A673 (cell line): ENCODE results near the gene PLA2G5. TPM values are rescaled to one million over a fixed set of nuclear protein-coding genes. Genes with fewer than 3 reads are reported as not detected.

Experiments used
- BruUV-seq: library from RNA; stranded (reverse); fragments of 400-500 nt; replicated peaks from 2 replicates; lab custom pipeline; 2021; lab: Mats Ljungman, UMichigan
- CTCF ChIA-PET: fragments of 300-600 bp; sonication (Branson Sonifier 250); formaldehyde crosslinking; loops from one replicate; lab custom pipeline; 2022; ENCODE audit warnings: antibody characterized with exemption; lab: Charles Lee
- POLR2A ChIA-PET: fragments of 300-600 bp; sonication (Branson Sonifier 250); formaldehyde crosslinking; loops from one replicate; lab custom pipeline; 2022; ENCODE audit warnings: antibody characterized with exemption; ENCODE audit not compliant: low non-redundant PET; lab: Charles Lee
- DNase-seq: peaks from one replicate; pipeline ENCODE4 v3.0.0-alpha.2; 2015; ENCODE audit warnings: low spot score
- H3K27ac ChIP-seq: fragments of 200-600 bp; sonication (generic); 2 replicates; pipeline ENCODE4 v1.5.1; 2016; ENCODE audit warnings: mixed run types, low read depth, mild to moderate bottlenecking, mixed read lengths, antibody characterized with exemption, low read length; ENCODE audit not compliant: poor library complexity, severe bottlenecking
- H3K27me3 ChIP-seq: fragments of 200-600 bp; sonication (generic); replicated peaks from 2 replicates; pipeline ENCODE4 v1.6.1; 2017; ENCODE audit warnings: mixed run types, low read depth, mild to moderate bottlenecking, mixed read lengths, antibody characterized with exemption, low read length; ENCODE audit not compliant: insufficient read depth, poor library complexity
- H3K36me3 ChIP-seq: fragments of 200-600 bp; sonication (generic); 2 replicates; pipeline ENCODE4 v1.6.1; 2016; ENCODE audit warnings: mixed run types, mild to moderate bottlenecking, mixed read lengths, antibody characterized with exemption, low read length; ENCODE audit not compliant: insufficient read depth, poor library complexity, severe bottlenecking
- H3K4me1 ChIP-seq: fragments of 200-600 bp; sonication (generic); 2 replicates; pipeline ENCODE4 v1.6.1; 2017; ENCODE audit warnings: mixed run types, mild to moderate bottlenecking, mixed read lengths, antibody characterized with exemption, low read length; ENCODE audit not compliant: insufficient read depth, poor library complexity, severe bottlenecking
- H3K4me3 ChIP-seq: fragments of 200-600 bp; sonication (generic); 2 replicates; pipeline ENCODE4 v1.5.1; 2016; ENCODE audit warnings: low read depth, mixed run types, mild to moderate bottlenecking, mixed read lengths, low read length; ENCODE audit not compliant: poor library complexity, severe bottlenecking
- H3K9me3 ChIP-seq: fragments of 200-600 bp; sonication (generic); 2 replicates; pipeline ENCODE4 v1.6.1; 2016; ENCODE audit warnings: mixed run types, low read depth, mild to moderate bottlenecking, mixed read lengths, antibody characterized with exemption, low read length; ENCODE audit not compliant: poor library complexity, severe bottlenecking
- CTCF ChIP-seq: fragments of 300-800, 200-600 bp; sonication (generic); conservative IDR thresholded peaks from 2 replicates; pipeline ENCODE4 v1.5.1; 2017; ENCODE audit warnings: low read depth, mild to moderate bottlenecking, antibody characterized with exemption, low read length, moderate library complexity, mixed read lengths
- EZH2 ChIP-seq: fragments of 200-600 bp; sonication (generic); IDR thresholded peaks from 2 replicates; pipeline ENCODE4 v1.6.1; 2017; ENCODE audit warnings: borderline replicate concordance, low read depth, mild to moderate bottlenecking, mixed read lengths, antibody characterized with exemption, low read length; ENCODE audit not compliant: poor library complexity, severe bottlenecking
- intact Hi-C: fragments of 100-400 bp; cut with micrococcal nuclease; formaldehyde crosslinking; loops from one replicate; pipeline ENCODE4 v1.10.0; 2022; ENCODE audit not compliant: unreplicated experiment
- total RNA-seq: library from RNA; stranded (reverse); gene quantifications from 2 replicates; pipeline ENCODE4 v1.2.3, GENCODE V29; 2021

Gene PLA2G5
- total RNA-seq, 1 experiment from 2014 or later = not detected

DNA sequence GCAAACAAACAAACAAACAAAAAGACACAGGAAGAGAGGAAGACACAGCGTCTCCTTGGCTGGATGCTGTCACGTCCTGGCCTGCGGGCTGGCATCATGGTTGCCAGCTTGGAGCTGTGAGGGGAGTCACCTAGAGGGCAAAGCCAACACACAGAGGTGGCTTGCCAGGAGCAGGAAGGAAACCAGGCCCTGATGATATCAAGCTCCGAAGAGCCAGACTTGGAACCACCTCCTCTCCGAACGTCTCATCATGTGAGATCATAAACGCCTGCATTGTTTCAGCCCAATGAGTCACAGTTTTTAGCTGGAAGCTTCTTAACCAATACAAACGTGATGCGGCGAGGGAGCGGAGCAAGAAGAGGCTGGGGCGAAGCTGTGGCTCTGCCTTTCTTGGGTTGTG lies 40.7 kb downstream of the PLA2G5 start:
- Histone ChIP-seq H3K9me3 (no peaks in the 10 kb centered on the region), H3K27ac (no peak overlapping the region), H3K27me3 (no peaks in the 10 kb centered on the region), H3K36me3 (no peaks in the 10 kb centered on the region), H3K4me1 (no peaks in the 10 kb centered on the region), H3K4me3 (no peak overlapping the region)
- TF ChIP-seq EZH2 (no peak), CTCF (no peak)
- CTCF ChIA-PET = no interaction called here
- intact Hi-C loops = no loop called here
- BruUV-seq = no TSS peak
- no peak for DNase-seq
- POLR2A ChIA-PET = no interaction called here

DNA sequence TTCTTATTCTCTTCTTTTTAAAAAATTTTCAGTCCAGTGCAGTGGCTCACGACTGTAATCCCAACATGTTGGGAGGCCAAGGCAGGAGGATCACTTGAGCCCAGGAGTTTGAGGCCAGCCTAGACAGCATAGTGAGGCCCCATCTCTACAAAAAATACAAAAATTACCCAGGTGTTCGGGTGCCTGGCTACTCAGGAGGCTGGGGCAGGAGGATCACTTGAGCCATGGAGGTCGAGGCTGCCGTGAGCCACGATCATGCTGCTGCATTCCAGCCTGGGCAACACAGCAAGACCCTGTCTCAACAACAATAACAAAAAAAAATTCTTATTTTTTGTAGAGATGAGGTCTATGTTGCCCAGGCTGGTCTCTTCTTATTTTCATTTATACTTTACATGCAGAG lies 41.5 kb downstream of the PLA2G5 start:
- TF ChIP-seq EZH2 = no peak
- no peak for TF ChIP-seq CTCF
- intact Hi-C loops = no loop called here
- CTCF ChIA-PET = no interaction called here
- H3K36me3 ChIP-seq = no peaks in the 10 kb centered on the region
- H3K27ac ChIP-seq = no peak overlapping the region
- no peaks in the 10 kb centered on the region for H3K4me1 ChIP-seq
- H3K4me3 ChIP-seq = no peak overlapping the region
- POLR2A ChIA-PET = no interaction called here
- no peaks in the 10 kb centered on the region for H3K27me3 ChIP-seq
- DNase-seq = no peak
- no peaks in the 10 kb centered on the region for H3K9me3 ChIP-seq
- no TSS peak for BruUV-seq

- TF ChIP-seq CTCF (no peak), EZH2 (no peak)
- no TSS peak for BruUV-seq
- no peak overlapping the region for H3K4me3 ChIP-seq
- ChIA-PET POLR2A (no interaction called here), CTCF (no interaction called here)
- no peaks in the 10 kb centered on the region for H3K9me3 ChIP-seq
- intact Hi-C loops = no loop called here
- no peaks in the 10 kb centered on the region for H3K36me3 ChIP-seq
- H3K27ac ChIP-seq = no peak overlapping the region
- H3K4me1 ChIP-seq = no peaks in the 10 kb centered on the region
- DNase-seq = no peak
- H3K27me3 ChIP-seq = no peaks in the 10 kb centered on the region
Measured at GRCh38 chr1:20112279-20113000, 42.4 kb downstream of the PLA2G5 start.
